HCT116 (cell line): Measurements from ENCODE around the gene ZMYM4.

Experiments used
- CEBPB ChIP-seq: IDR thresholded peaks from 2 replicates; pipeline ENCODE4 v1.6.1; 2012; ENCODE audit warnings: low read depth
- ELF1 ChIP-seq: IDR thresholded peaks from 2 replicates; pipeline ENCODE4 v1.6.1; 2012; ENCODE audit warnings: low read depth, borderline replicate concordance
- EZH2 ChIP-seq: fragments of 200-600 bp; sonication (generic); IDR thresholded peaks from 2 replicates; pipeline ENCODE4 v1.6.1; 2017; ENCODE audit warnings: antibody characterized with exemption, mixed run types
- POLR2A ChIP-seq: IDR thresholded peaks from 2 replicates; pipeline ENCODE4 v1.7.0; 2011; ENCODE audit warnings: borderline replicate concordance; ENCODE audit not compliant: insufficient read depth, insufficient read length; ENCODE audit errors: extremely low read depth
- POLR2AphosphoS5 ChIP-seq: IDR thresholded peaks from 2 replicates; pipeline ENCODE4 v1.6.1; 2011; ENCODE audit warnings: mild to moderate bottlenecking, low read depth, low read length, moderate library complexity
- TCF7L2 ChIP-seq: IDR thresholded peaks from 2 replicates; pipeline ENCODE4 v1.7.0; 2011; ENCODE audit warnings: borderline replicate concordance, inconsistent platforms; ENCODE audit not compliant: insufficient read depth, insufficient read length; ENCODE audit errors: extremely low read depth
- TF ChIP-seq, protein P1 (sequence below), 3 experiments: fragments of 200-600 bp in 1 of 3; sonication (generic) in 1 of 3; IDR thresholded peaks in 2 of 3; conservative IDR thresholded peaks in 1 of 3; 2 replicates each; pipeline ENCODE4 v1.5.1; 2012 to 2017; ENCODE audit warnings: low read depth in 2 of 3, low read length in 2 of 3, antibody characterized with exemption in 1 of 3, borderline replicate concordance in 1 of 3, control low read depth in 1 of 3, mild to moderate bottlenecking in 1 of 3, mixed read lengths in 1 of 3, mixed run types in 1 of 3, moderate library complexity in 1 of 3; ENCODE audit not compliant: insufficient read depth in 1 of 3
- TF ChIP-seq, protein P2 (sequence below): IDR thresholded peaks from 2 replicates; pipeline ENCODE4 v1.6.1; 2012
- TF ChIP-seq, protein P3 (sequence below): IDR thresholded peaks from 2 replicates; pipeline ENCODE4 v1.6.1; 2012; ENCODE audit warnings: low read depth

- no peak for TF ChIP-seq POLR2AphosphoS5
- TF ChIP-seq, protein P1, sequence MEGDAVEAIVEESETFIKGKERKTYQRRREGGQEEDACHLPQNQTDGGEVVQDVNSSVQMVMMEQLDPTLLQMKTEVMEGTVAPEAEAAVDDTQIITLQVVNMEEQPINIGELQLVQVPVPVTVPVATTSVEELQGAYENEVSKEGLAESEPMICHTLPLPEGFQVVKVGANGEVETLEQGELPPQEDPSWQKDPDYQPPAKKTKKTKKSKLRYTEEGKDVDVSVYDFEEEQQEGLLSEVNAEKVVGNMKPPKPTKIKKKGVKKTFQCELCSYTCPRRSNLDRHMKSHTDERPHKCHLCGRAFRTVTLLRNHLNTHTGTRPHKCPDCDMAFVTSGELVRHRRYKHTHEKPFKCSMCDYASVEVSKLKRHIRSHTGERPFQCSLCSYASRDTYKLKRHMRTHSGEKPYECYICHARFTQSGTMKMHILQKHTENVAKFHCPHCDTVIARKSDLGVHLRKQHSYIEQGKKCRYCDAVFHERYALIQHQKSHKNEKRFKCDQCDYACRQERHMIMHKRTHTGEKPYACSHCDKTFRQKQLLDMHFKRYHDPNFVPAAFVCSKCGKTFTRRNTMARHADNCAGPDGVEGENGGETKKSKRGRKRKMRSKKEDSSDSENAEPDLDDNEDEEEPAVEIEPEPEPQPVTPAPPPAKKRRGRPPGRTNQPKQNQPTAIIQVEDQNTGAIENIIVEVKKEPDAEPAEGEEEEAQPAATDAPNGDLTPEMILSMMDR (IDR thresholded peaks at IDR 0.05 in 2 of 3, conservative IDR thresholded peaks at IDR 0.05 in 1 of 3; ENCODE audit: borderline replicate concordance in 1 of 3, insufficient read depth in 1 of 3, low read depth in 2 of 3, low read length in 2 of 3), result no peak
- no peak for TF ChIP-seq EZH2
- TF ChIP-seq, protein P2, sequence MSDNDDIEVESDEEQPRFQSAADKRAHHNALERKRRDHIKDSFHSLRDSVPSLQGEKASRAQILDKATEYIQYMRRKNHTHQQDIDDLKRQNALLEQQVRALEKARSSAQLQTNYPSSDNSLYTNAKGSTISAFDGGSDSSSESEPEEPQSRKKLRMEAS, result no peak
- TF ChIP-seq, protein P3, sequence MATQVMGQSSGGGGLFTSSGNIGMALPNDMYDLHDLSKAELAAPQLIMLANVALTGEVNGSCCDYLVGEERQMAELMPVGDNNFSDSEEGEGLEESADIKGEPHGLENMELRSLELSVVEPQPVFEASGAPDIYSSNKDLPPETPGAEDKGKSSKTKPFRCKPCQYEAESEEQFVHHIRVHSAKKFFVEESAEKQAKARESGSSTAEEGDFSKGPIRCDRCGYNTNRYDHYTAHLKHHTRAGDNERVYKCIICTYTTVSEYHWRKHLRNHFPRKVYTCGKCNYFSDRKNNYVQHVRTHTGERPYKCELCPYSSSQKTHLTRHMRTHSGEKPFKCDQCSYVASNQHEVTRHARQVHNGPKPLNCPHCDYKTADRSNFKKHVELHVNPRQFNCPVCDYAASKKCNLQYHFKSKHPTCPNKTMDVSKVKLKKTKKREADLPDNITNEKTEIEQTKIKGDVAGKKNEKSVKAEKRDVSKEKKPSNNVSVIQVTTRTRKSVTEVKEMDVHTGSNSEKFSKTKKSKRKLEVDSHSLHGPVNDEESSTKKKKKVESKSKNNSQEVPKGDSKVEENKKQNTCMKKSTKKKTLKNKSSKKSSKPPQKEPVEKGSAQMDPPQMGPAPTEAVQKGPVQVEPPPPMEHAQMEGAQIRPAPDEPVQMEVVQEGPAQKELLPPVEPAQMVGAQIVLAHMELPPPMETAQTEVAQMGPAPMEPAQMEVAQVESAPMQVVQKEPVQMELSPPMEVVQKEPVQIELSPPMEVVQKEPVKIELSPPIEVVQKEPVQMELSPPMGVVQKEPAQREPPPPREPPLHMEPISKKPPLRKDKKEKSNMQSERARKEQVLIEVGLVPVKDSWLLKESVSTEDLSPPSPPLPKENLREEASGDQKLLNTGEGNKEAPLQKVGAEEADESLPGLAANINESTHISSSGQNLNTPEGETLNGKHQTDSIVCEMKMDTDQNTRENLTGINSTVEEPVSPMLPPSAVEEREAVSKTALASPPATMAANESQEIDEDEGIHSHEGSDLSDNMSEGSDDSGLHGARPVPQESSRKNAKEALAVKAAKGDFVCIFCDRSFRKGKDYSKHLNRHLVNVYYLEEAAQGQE, result no peak
- TF ChIP-seq ELF1, result no peak
- no peak for TF ChIP-seq TCF7L2
- TF ChIP-seq POLR2A, result no peak
- TF ChIP-seq CEBPB, result no peak
Measured at GRCh38 chr1:35448344-35448801, 179.9 kb downstream of the ZMYM4 start.
